HEK293 (cell line): ENCODE results near the gene PIGM.

Experiments used
- CTCF ChIP-seq: fragments of 450-650 bp; formaldehyde crosslinking; IDR thresholded peaks from 2 replicates; pipeline ENCODE4 v1.5.1; 2016; ENCODE audit warnings: missing biosample characterization, missing genetic modification characterization
- ELK4 ChIP-seq: IDR thresholded peaks from 2 replicates; pipeline ENCODE4 v1.6.1; 2011; ENCODE audit warnings: mild to moderate bottlenecking, low read depth, low read length, borderline replicate concordance
- MYNN ChIP-seq: fragments of 450-650 bp; formaldehyde crosslinking; IDR thresholded peaks from 2 replicates; pipeline ENCODE4 v1.5.1; 2016; ENCODE audit warnings: missing biosample characterization, missing genetic modification characterization, borderline replicate concordance
- TCF7L2 ChIP-seq: IDR thresholded peaks from 2 replicates; pipeline ENCODE4 v1.6.1; 2011; ENCODE audit warnings: low read depth, mild to moderate bottlenecking, inconsistent platforms, low read length, moderate library complexity, borderline replicate concordance
- ZBTB20 ChIP-seq: fragments of 450-650 bp; formaldehyde crosslinking; IDR thresholded peaks from 2 replicates; pipeline ENCODE4 v1.5.1; 2016; ENCODE audit warnings: missing biosample characterization, missing genetic modification characterization
- ZNF114 ChIP-seq: fragments of 450-650 bp; formaldehyde crosslinking; IDR thresholded peaks from 2 replicates; pipeline ENCODE4 v1.5.0; 2017; ENCODE audit warnings: missing biosample characterization, missing genetic modification characterization
- ZNF274 ChIP-seq, 2 experiments: fragments of 200-500 bp in 1 of 2; fragments of 450-650 bp in 1 of 2; sonication (Bioruptor generic) in 1 of 2; formaldehyde crosslinking in 1 of 2; IDR thresholded peaks; 2 replicates each; pipeline versions ENCODE4 v1.5.1 to v1.6.1; 2014 to 2016; ENCODE audit warnings: borderline replicate concordance in 1 of 2, inconsistent platforms in 1 of 2, low read length in 1 of 2, missing biosample characterization in 1 of 2, missing genetic modification characterization in 1 of 2
- ZNF654 ChIP-seq: fragments of 450-650 bp; formaldehyde crosslinking; IDR thresholded peaks from 2 replicates; pipeline ENCODE4 v1.5.1; 2016; ENCODE audit warnings: low read depth, missing biosample characterization, missing genetic modification characterization
- ZNF707 ChIP-seq: fragments of 450-650 bp; formaldehyde crosslinking; IDR thresholded peaks from 2 replicates; pipeline ENCODE4 v1.5.1; 2016; ENCODE audit warnings: missing biosample characterization, missing genetic modification characterization

- TF ChIP-seq ZNF114 (no peak), CTCF (tag by site-specific recombination) (no peak), ELK4 (no peak), TCF7L2 (no peak), MYNN (no peak), ZNF654 (tag by site-specific recombination) (no peak), ZBTB20 (no peak), ZNF274 (IDR thresholded peaks at IDR 0.05; ENCODE audit: low read length) (no peak), ZNF274 (tag by site-specific recombination; IDR thresholded peaks at IDR 0.05; ENCODE audit: borderline replicate concordance) (no peak), ZNF707 (no peak)
Measured at GRCh38 chr1:160024195-160024905, 7.4 kb downstream of the PIGM start.
